Stimulated activated naive CD8-positive, alpha-beta T cell treated with anti-CD3 and anti-CD28 coated beads, Interleukin-15, amount 100 ng/mL, for 72 hours (primary cell): ENCODE results near the gene GK.
"Not testable (repeated sequence)": the region's sequence is repeated elsewhere in the genome, so short reads cannot be mapped to it uniquely, and the experiment has no call there.

ENCODE experiments used
- ATAC-seq: fragments of 150-1000 bp; cut with Tn5 transposase; 2 replicates; pipeline ENCODE4 v1.10.0; 2021; ENCODE audit warnings: mild to moderate bottlenecking, moderate library complexity
- DNase-seq, 2 donors: peaks; one replicate each; pipeline ENCODE4 v3.0.0; 2021 to 2022
- H3K27ac Mint-ChIP-seq, 2 donors: one replicate each; pipeline ENCODE4 v1.8.0; 2022; ENCODE audit warnings: mild to moderate bottlenecking in 2 of 2, mixed read lengths in 2 of 2, moderate library complexity in 2 of 2
- H3K27me3 Mint-ChIP-seq: one replicate; pipeline ENCODE4 v1.8.0; 2022; ENCODE audit warnings: mixed read lengths
- H3K4me1 Mint-ChIP-seq: one replicate; pipeline ENCODE4 v1.8.0; 2022; ENCODE audit warnings: mild to moderate bottlenecking, mixed read lengths
- H3K4me3 Mint-ChIP-seq, 2 donors: one replicate each; pipeline ENCODE4 v1.8.0; 2022; ENCODE audit warnings: mild to moderate bottlenecking in 2 of 2, mixed read lengths in 2 of 2, moderate library complexity in 1 of 2
- H3K9me3 Mint-ChIP-seq, 2 donors: one replicate each; pipeline ENCODE4 v1.8.0; 2022; ENCODE audit warnings: mixed read lengths in 2 of 2

GK gene

GRCh38 chrX:30639702-30640101 lies 13.5 kb upstream of the GK start:
- not testable (repeated sequence) for H3K9me3 Mint-ChIP-seq, H3K27ac Mint-ChIP-seq, H3K4me3 Mint-ChIP-seq, ATAC-seq, DNase-seq, H3K27me3 Mint-ChIP-seq
- peaks cover 17% of the 10 kb centered on the region for H3K4me1 Mint-ChIP-seq

DNA sequence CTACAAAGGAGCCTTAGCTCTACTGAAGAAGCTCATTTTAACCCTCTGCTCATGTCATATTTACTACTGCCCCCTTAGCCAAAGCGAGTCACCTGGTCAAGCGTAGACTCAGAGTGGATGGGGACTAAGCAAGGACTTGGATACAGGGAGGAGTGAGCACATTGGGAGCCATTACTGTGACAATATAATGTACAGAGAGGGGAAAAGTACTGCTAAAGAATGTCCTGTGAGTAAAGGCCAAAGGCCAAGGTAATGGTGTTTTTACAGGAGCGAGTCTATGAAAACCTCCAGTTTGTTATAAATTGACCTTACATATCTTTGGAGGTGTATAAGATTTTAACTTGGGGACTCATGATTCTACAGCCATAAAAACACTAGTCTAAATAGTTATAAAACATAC lies 10.6 kb upstream of the GK start:
- no peak for DNase-seq
- no peak for ATAC-seq
- Mint-ChIP-seq H3K27ac (no peak overlapping the region), H3K9me3 (no peaks in the 10 kb centered on the region), H3K4me1 (peaks cover 17% of the 10 kb centered on the region), H3K4me3 (no peak overlapping the region), H3K27me3 (no peaks in the 10 kb centered on the region)

- Mint-ChIP-seq H3K27ac (peak overlapping the region in 1 of 2 donors; percentile 94), H3K4me3 (no peak overlapping the region), H3K4me1 (peaks cover 17% of the 10 kb centered on the region), H3K27me3 (no peaks in the 10 kb centered on the region), H3K9me3 (no peaks in the 10 kb centered on the region)
- no peak for DNase-seq
- peak; percentile 60 for ATAC-seq
Observed at GRCh38 chrX:30643313-30643821, 9.9 kb upstream of the GK start.

- Mint-ChIP-seq H3K4me3 (peak overlapping the region; percentile 45 to 49), H3K4me1 (peaks cover 33% of the 10 kb centered on the region), H3K27ac (peak overlapping the region; percentile 99), H3K9me3 (no peaks in the 10 kb centered on the region), H3K27me3 (no peaks in the 10 kb centered on the region)
- ATAC-seq (peak; percentile 78), DNase-seq (peak in 1 of 2 donors; percentile 40)
Observed at GRCh38 chrX:30649859-30650258, 3.4 kb upstream of the GK start.

- Mint-ChIP-seq H3K4me3 (peak overlapping the region; percentile 93 to 95), H3K4me1 (peaks cover 52% of the 10 kb centered on the region), H3K27me3 (no peaks in the 10 kb centered on the region), H3K27ac (peak overlapping the region; percentile 98 to 99), H3K9me3 (no peaks in the 10 kb centered on the region)
- DNase-seq (peak; percentile 89 to 93), ATAC-seq (peak; percentile 74)
Observed at GRCh38 chrX:30652527-30653414, 452 bp upstream of the GK start.

DNA sequence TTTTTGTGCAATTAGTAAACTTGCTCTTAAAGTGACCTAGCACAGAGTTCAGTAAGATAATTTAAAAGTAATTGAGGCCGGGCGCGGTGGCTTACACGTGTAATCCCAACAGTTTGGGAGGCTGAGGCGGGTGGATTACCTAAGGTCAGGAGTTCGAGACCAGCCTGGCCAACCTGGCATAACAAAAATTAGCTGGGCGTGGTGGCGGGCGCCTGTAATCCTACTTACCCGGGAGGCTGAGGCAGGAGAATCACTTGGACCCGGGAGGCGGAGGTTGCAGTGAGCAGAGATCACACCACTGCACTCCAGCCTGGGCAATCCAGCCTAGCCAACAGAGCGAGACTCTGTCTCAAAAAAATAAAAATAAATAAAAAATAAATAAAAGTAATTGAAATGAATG lies 1.2 kb downstream of the GK start:
- not testable (repeated sequence) for H3K9me3 Mint-ChIP-seq, H3K27me3 Mint-ChIP-seq, ATAC-seq, DNase-seq
- Mint-ChIP-seq H3K4me1 (peaks cover 63% of the 10 kb centered on the region), H3K4me3 (peak overlapping the region; percentile 93 to 95), H3K27ac (peak overlapping the region; percentile 27 to 80)

DNA sequence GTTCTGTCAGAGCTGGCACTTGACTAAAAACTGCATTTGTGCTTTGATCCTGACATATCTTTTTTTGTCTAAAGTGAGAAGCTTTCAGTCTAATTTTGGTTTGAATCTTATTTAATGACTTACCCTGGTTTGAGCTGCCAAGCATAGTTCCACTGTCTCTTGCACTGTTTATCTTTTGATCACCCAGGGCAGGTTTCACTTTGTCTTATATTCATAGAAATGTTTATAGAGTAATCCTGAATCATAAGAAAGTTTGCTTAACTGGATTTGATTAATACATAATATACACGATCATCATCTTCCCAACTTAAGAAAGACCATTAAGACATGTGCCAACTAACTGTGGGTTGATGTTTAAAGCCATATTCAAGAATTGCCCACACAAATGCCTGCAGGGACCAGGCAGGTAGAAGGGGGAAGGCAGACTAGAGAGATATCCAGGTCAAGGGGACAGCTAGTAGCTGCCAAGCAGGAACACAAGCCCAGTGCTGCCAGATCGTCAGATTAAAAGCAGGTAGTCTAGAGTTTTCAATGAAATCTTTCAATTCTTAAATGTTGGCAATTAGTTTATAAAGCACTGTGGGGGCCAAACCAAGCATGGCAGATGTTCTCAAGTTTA lies 1.9 kb downstream of the GK start:
- ATAC-seq (no peak), DNase-seq (no peak)
- Mint-ChIP-seq H3K4me1 (peaks cover 56% of the 10 kb centered on the region), H3K27ac (peak overlapping the region; percentile 12 to 61), H3K9me3 (no peaks in the 10 kb centered on the region), H3K27me3 (no peaks in the 10 kb centered on the region), H3K4me3 (peak overlapping the region; percentile 73 to 95)

- H3K4me3 Mint-ChIP-seq: peak overlapping the region; percentile 37 to 95
- no peak for ATAC-seq
- peaks cover 49% of the 10 kb centered on the region for H3K4me1 Mint-ChIP-seq
- H3K27ac Mint-ChIP-seq: no peak overlapping the region
- H3K9me3 Mint-ChIP-seq: no peaks in the 10 kb centered on the region
- H3K27me3 Mint-ChIP-seq: no peaks in the 10 kb centered on the region
- no peak for DNase-seq
Observed at GRCh38 chrX:30655991-30656390, 2.8 kb downstream of the GK start.

GRCh38 chrX:30657196-30658161 lies 4.3 kb downstream of the GK start:
- Mint-ChIP-seq H3K27ac (peak overlapping the region; percentile 95 to 97), H3K4me3 (peak overlapping the region; percentile 66), H3K27me3 (no peaks in the 10 kb centered on the region), H3K4me1 (peaks cover 40% of the 10 kb centered on the region), H3K9me3 (no peaks in the 10 kb centered on the region)
- peak; percentile 69 for ATAC-seq
- DNase-seq: peak in 1 of 2 donors; percentile 50

- Mint-ChIP-seq H3K4me3 (peak overlapping the region; percentile 29 to 68), H3K4me1 (peaks cover 43% of the 10 kb centered on the region), H3K27me3 (no peaks in the 10 kb centered on the region), H3K9me3 (no peaks in the 10 kb centered on the region), H3K27ac (peak overlapping the region; percentile 95 to 97)
- DNase-seq (no peak), ATAC-seq (peak; percentile 87)
Observed at GRCh38 chrX:30659421-30659820, 6.2 kb downstream of the GK start.

DNA sequence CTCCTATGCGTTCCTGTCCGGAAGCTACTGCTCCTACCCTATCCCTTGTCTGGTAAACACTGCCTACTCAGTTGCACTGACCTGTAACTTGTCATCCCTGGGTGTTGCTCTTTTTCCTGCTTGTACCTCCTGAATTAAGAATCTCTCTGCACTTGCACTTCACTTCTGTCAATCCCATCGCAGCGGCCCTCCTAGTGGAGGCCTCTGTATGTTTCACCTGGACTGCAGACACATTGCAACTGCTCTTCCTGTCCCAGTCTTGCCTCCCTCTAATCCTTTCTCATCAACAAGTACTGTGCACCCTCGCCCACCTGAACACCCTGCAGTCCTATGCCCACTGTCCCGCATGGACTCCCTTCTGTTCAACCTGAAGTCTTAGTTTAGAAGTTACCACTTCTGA lies 8.0 kb downstream of the GK start:
- H3K4me3 Mint-ChIP-seq: peak overlapping the region in 1 of 2 donors; percentile 39
- H3K9me3 Mint-ChIP-seq: no peaks in the 10 kb centered on the region
- DNase-seq: no peak
- ATAC-seq: no peak
- peak overlapping the region in 1 of 2 donors; percentile 94 for H3K27ac Mint-ChIP-seq
- H3K27me3 Mint-ChIP-seq: no peaks in the 10 kb centered on the region
- H3K4me1 Mint-ChIP-seq: peaks cover 36% of the 10 kb centered on the region

GRCh38 chrX:30663322-30663721 lies 10.1 kb downstream of the GK start:
- DNase-seq (no peak), ATAC-seq (no peak)
- no peaks in the 10 kb centered on the region for H3K27me3 Mint-ChIP-seq
- H3K4me1 Mint-ChIP-seq: peaks cover 23% of the 10 kb centered on the region
- no peak overlapping the region for H3K27ac Mint-ChIP-seq
- no peak overlapping the region for H3K4me3 Mint-ChIP-seq
- H3K9me3 Mint-ChIP-seq: no peaks in the 10 kb centered on the region

GRCh38 chrX:30665471-30665870 lies 12.2 kb downstream of the GK start:
- DNase-seq (no peak), ATAC-seq (no peak)
- H3K4me1 Mint-ChIP-seq: peaks cover 12% of the 10 kb centered on the region
- no peak overlapping the region for H3K4me3 Mint-ChIP-seq
- H3K27me3 Mint-ChIP-seq: no peaks in the 10 kb centered on the region
- no peaks in the 10 kb centered on the region for H3K9me3 Mint-ChIP-seq
- H3K27ac Mint-ChIP-seq: peak overlapping the region in 1 of 2 donors; percentile 65

- no peak overlapping the region for H3K27ac Mint-ChIP-seq
- DNase-seq (no peak), ATAC-seq (no peak)
- H3K4me3 Mint-ChIP-seq: no peak overlapping the region
- H3K9me3 Mint-ChIP-seq: no peaks in the 10 kb centered on the region
- H3K27me3 Mint-ChIP-seq: no peaks in the 10 kb centered on the region
- peaks cover 10% of the 10 kb centered on the region for H3K4me1 Mint-ChIP-seq
Observed at GRCh38 chrX:30666094-30666493, 12.9 kb downstream of the GK start.

GRCh38 chrX:30668581-30668980 lies 15.4 kb downstream of the GK start:
- no peak overlapping the region for H3K27ac Mint-ChIP-seq
- H3K9me3 Mint-ChIP-seq: no peaks in the 10 kb centered on the region
- no peak overlapping the region for H3K4me3 Mint-ChIP-seq
- no peaks in the 10 kb centered on the region for H3K4me1 Mint-ChIP-seq
- DNase-seq (no peak), ATAC-seq (no peak)
- H3K27me3 Mint-ChIP-seq: no peaks in the 10 kb centered on the region
